ENCODE measurements around the gene IGSF5. TPM values are rescaled to one million over a fixed set of nuclear protein-coding genes. Genes with fewer than 3 reads are reported as not detected.

Gene IGSF5
- total RNA-seq, 1 experiment from 2014 or later: not detected

DNA sequence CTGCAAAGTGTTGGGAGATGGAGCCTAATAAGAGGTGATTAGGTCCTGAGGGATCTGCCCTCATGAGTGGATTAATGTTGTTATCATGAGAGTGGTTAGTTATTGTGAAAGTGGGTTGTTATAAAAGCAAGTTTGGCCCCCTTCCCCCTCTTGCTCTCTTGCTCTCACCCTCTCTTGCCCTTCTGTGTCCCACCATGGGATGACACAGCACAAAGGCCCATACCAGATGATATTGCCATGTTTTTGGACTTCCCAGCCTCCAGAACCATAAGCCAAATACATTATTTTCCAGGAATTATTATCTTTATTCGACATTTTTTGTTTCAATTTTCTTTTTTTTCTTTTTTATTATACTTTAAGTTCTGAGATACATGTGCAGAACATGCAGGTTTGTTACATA, 41.4 kb upstream of the IGSF5 start:
- intact Hi-C loops (cut with micrococcal nuclease; ENCODE audit: unreplicated experiment): no loop called here
- Histone ChIP-seq H3K4me3 (ENCODE audit: low read depth, low read length, poor library complexity, severe bottlenecking) (no peak overlapping the region), H3K36me3 (ENCODE audit: insufficient read depth, low read length, poor library complexity, severe bottlenecking) (no peaks in the 10 kb centered on the region), H3K27me3 (replicated peaks; ENCODE audit: insufficient read depth, low read depth, low read length, poor library complexity) (no peaks in the 10 kb centered on the region), H3K27ac (ENCODE audit: low read depth, low read length, poor library complexity, severe bottlenecking) (no peak overlapping the region), H3K9me3 (ENCODE audit: low read depth, low read length, poor library complexity, severe bottlenecking) (no peaks in the 10 kb centered on the region), H3K4me1 (ENCODE audit: insufficient read depth, low read length, poor library complexity, severe bottlenecking) (no peaks in the 10 kb centered on the region)
- CTCF ChIA-PET: no interaction called here
- BruUV-seq (replicated peaks): no TSS peak
- POLR2A ChIA-PET (ENCODE audit: low non-redundant PET): no interaction called here
- no peak for DNase-seq (ENCODE audit: low spot score)
- TF ChIP-seq EZH2 (IDR thresholded peaks at IDR 0.05; ENCODE audit: borderline replicate concordance, low read depth, low read length, poor library complexity, severe bottlenecking): no peak
- TF ChIP-seq, protein P1, sequence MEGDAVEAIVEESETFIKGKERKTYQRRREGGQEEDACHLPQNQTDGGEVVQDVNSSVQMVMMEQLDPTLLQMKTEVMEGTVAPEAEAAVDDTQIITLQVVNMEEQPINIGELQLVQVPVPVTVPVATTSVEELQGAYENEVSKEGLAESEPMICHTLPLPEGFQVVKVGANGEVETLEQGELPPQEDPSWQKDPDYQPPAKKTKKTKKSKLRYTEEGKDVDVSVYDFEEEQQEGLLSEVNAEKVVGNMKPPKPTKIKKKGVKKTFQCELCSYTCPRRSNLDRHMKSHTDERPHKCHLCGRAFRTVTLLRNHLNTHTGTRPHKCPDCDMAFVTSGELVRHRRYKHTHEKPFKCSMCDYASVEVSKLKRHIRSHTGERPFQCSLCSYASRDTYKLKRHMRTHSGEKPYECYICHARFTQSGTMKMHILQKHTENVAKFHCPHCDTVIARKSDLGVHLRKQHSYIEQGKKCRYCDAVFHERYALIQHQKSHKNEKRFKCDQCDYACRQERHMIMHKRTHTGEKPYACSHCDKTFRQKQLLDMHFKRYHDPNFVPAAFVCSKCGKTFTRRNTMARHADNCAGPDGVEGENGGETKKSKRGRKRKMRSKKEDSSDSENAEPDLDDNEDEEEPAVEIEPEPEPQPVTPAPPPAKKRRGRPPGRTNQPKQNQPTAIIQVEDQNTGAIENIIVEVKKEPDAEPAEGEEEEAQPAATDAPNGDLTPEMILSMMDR (conservative IDR thresholded peaks at IDR 0.05; ENCODE audit: low read depth, low read length): no peak

GRCh38 chr21:39705849-39706248, 39.1 kb upstream of the IGSF5 start:
- Histone ChIP-seq H3K4me3 (ENCODE audit: low read depth, low read length, poor library complexity, severe bottlenecking) (no peak overlapping the region), H3K4me1 (ENCODE audit: insufficient read depth, low read length, poor library complexity, severe bottlenecking) (no peaks in the 10 kb centered on the region), H3K27ac (ENCODE audit: low read depth, low read length, poor library complexity, severe bottlenecking) (no peak overlapping the region), H3K36me3 (ENCODE audit: insufficient read depth, low read length, poor library complexity, severe bottlenecking) (no peaks in the 10 kb centered on the region), H3K27me3 (replicated peaks; ENCODE audit: insufficient read depth, low read depth, low read length, poor library complexity) (no peaks in the 10 kb centered on the region), H3K9me3 (ENCODE audit: low read depth, low read length, poor library complexity, severe bottlenecking) (no peaks in the 10 kb centered on the region)
- intact Hi-C loops (cut with micrococcal nuclease; ENCODE audit: unreplicated experiment): no loop called here
- no TSS peak for BruUV-seq (replicated peaks)
- DNase-seq (ENCODE audit: low spot score): no peak
- TF ChIP-seq, protein P1 (conservative IDR thresholded peaks at IDR 0.05; ENCODE audit: low read depth, low read length): no peak
- no peak for TF ChIP-seq EZH2 (IDR thresholded peaks at IDR 0.05; ENCODE audit: borderline replicate concordance, low read depth, low read length, poor library complexity, severe bottlenecking)
- ChIA-PET POLR2A (ENCODE audit: low non-redundant PET) (no interaction called here), CTCF (no interaction called here)

- intact Hi-C loops (cut with micrococcal nuclease; ENCODE audit: unreplicated experiment): no loop called here
- no peaks in the 10 kb centered on the region for H3K9me3 ChIP-seq (ENCODE audit: low read depth, low read length, poor library complexity, severe bottlenecking)
- TF ChIP-seq EZH2 (IDR thresholded peaks at IDR 0.05; ENCODE audit: borderline replicate concordance, low read depth, low read length, poor library complexity, severe bottlenecking): no peak
- TF ChIP-seq, protein P1 (conservative IDR thresholded peaks at IDR 0.05; ENCODE audit: low read depth, low read length): no peak
- ChIA-PET POLR2A (ENCODE audit: low non-redundant PET) (no interaction called here), CTCF (interaction anchor here (0.6 kb wide), 1 partner anchor 1767 kb away, joined by 14 read pairs; no protein-coding TSS in a partner anchor)
- BruUV-seq (replicated peaks): no TSS peak
- no peak overlapping the region for H3K4me3 ChIP-seq (ENCODE audit: low read depth, low read length, poor library complexity, severe bottlenecking)
- no peak for DNase-seq (ENCODE audit: low spot score)
- H3K4me1 ChIP-seq (ENCODE audit: insufficient read depth, low read length, poor library complexity, severe bottlenecking): no peaks in the 10 kb centered on the region
- H3K27me3 ChIP-seq (replicated peaks; ENCODE audit: insufficient read depth, low read depth, low read length, poor library complexity): no peaks in the 10 kb centered on the region
- H3K36me3 ChIP-seq (ENCODE audit: insufficient read depth, low read length, poor library complexity, severe bottlenecking): no peaks in the 10 kb centered on the region
- no peak overlapping the region for H3K27ac ChIP-seq (ENCODE audit: low read depth, low read length, poor library complexity, severe bottlenecking)
Measured at GRCh38 chr21:39707316-39707715, 37.7 kb upstream of the IGSF5 start.
